Left lung (tissue), 10 donors: Measurements from ENCODE around the gene CENPS. TPM values are rescaled to one million over a fixed set of nuclear protein-coding genes. Genes with fewer than 3 reads are reported as not detected.

Experiments used
- ATAC-seq: fragments of 200-7000 bp; cut with Tn5 transposase; one replicate; pipeline ENCODE4 v1.9.1; 2020; ENCODE audit warnings: moderate library complexity
- DNase-seq, 4 donors: peaks; one replicate each; pipeline ENCODE4 v3.0.0-alpha.2; 2013 to 2020
- H3K27ac ChIP-seq, 2 donors: fragments of 200-600 bp; sonication (generic) in 1 of 2; one replicate each; pipeline versions ENCODE4 v1.5.0 to v1.8.0; 2020 to 2021
- H3K27me3 ChIP-seq, 2 donors: fragments of 200-600 bp; sonication (generic) in 1 of 2; one replicate each; pipeline versions ENCODE4 v1.5.0 to v1.8.0; 2020 to 2021
- H3K36me3 ChIP-seq, 2 donors: fragments of 200-600 bp; sonication (generic) in 1 of 2; one replicate each; pipeline versions ENCODE4 v1.5.0 to v1.8.0; 2020 to 2021
- H3K4me1 ChIP-seq, 2 donors: fragments of 200-600 bp; one replicate each; pipeline ENCODE4 v1.8.0; 2021
- H3K4me3 ChIP-seq, 2 donors: fragments of 200-600 bp; sonication (generic) in 1 of 2; one replicate each; pipeline versions ENCODE4 v1.5.0 to v1.8.0; 2020 to 2021; ENCODE audit warnings: mild to moderate bottlenecking in 1 of 2
- H3K9me3 ChIP-seq, 2 donors: fragments of 200-600 bp; sonication (generic) in 1 of 2; one replicate each; pipeline versions ENCODE4 v1.5.0 to v1.8.0; 2020 to 2021
- intact Hi-C, 2 donors: fragments of 100-400 bp; cut with DNase I; formaldehyde crosslinking; loops; one replicate each; pipeline versions ENCODE4 v1.11.2 to v1.14.2; 2022
- polyA plus RNA-seq, 6 donors: library from polyadenylated mRNA; unstranded; fragments of 120-200 nt; gene quantifications; one replicate each; pipeline ENCODE4 v1.2.1, GENCODE V29; 2013; ENCODE audit not compliant: insufficient read length in 6 of 6
- total RNA-seq, 2 donors: library from RNA; stranded (reverse); fragmentation: NEBNext Ultra II Directional; extraction: Animal tissue kit (Norgen Biotek cat#: 25700); gene quantifications; one replicate each; pipeline ENCODE4 v1.2.1, GENCODE V29; 2021
- TF ChIP-seq, protein P1 (sequence below), 2 donors: fragments of 200-600 bp; sonication (generic) in 1 of 2; IDR thresholded peaks; one replicate each; pipeline versions ENCODE4 v1.5.0 to v1.8.0; 2021; ENCODE audit warnings: antibody characterized with exemption in 2 of 2
- donor health status: DM: no; HTN: yes; CAD: no.
- donor health status: DM: no; HTN: no; CAD: no.

Gene CENPS
- total and polyA plus RNA-seq, 8 donors, result 13.5 to 23.1 (median 20.9) TPM

- no peak overlapping the region for H3K4me3 ChIP-seq
- DNase-seq (no peak), ATAC-seq (no peak)
- TF ChIP-seq, protein P1, sequence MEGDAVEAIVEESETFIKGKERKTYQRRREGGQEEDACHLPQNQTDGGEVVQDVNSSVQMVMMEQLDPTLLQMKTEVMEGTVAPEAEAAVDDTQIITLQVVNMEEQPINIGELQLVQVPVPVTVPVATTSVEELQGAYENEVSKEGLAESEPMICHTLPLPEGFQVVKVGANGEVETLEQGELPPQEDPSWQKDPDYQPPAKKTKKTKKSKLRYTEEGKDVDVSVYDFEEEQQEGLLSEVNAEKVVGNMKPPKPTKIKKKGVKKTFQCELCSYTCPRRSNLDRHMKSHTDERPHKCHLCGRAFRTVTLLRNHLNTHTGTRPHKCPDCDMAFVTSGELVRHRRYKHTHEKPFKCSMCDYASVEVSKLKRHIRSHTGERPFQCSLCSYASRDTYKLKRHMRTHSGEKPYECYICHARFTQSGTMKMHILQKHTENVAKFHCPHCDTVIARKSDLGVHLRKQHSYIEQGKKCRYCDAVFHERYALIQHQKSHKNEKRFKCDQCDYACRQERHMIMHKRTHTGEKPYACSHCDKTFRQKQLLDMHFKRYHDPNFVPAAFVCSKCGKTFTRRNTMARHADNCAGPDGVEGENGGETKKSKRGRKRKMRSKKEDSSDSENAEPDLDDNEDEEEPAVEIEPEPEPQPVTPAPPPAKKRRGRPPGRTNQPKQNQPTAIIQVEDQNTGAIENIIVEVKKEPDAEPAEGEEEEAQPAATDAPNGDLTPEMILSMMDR (IDR thresholded peaks at IDR 0.05), result no peak
- no peaks in the 10 kb centered on the region for H3K4me1 ChIP-seq
- H3K27ac ChIP-seq, result no peak overlapping the region
- H3K9me3 ChIP-seq, result no peaks in the 10 kb centered on the region
- intact Hi-C loops, result no loop called here
- H3K27me3 ChIP-seq, result no peaks in the 10 kb centered on the region
- H3K36me3 ChIP-seq, result peaks cover 0 to 14% of the 10 kb centered on the region in 2 donors
Measured at GRCh38 chr1:10444248-10444647, 14.0 kb downstream of the CENPS start.

- intact Hi-C loops, result no loop called here
- Histone ChIP-seq H3K36me3 (peaks cover 0 to 14% of the 10 kb centered on the region in 2 donors), H3K9me3 (no peaks in the 10 kb centered on the region), H3K4me1 (no peaks in the 10 kb centered on the region), H3K27ac (no peak overlapping the region), H3K4me3 (no peak overlapping the region), H3K27me3 (no peaks in the 10 kb centered on the region)
- DNase-seq (no peak), ATAC-seq (no peak)
- TF ChIP-seq, protein P1 (IDR thresholded peaks at IDR 0.05), result no peak
Measured at GRCh38 chr1:10444795-10445397, 14.7 kb downstream of the CENPS start.

- Histone ChIP-seq H3K9me3 (no peaks in the 10 kb centered on the region), H3K4me1 (peaks cover 0 to 5% of the 10 kb centered on the region in 2 donors), H3K27me3 (peaks cover 0 to 9% of the 10 kb centered on the region in 2 donors), H3K36me3 (peaks cover 0 to 3% of the 10 kb centered on the region in 2 donors), H3K4me3 (no peak overlapping the region), H3K27ac (no peak overlapping the region)
- intact Hi-C loops, result no loop called here
- TF ChIP-seq, protein P1 (IDR thresholded peaks at IDR 0.05), result no peak
- DNase-seq, result no peak
- ATAC-seq, result no peak
Measured at GRCh38 chr1:10446790-10447422, 16.7 kb downstream of the CENPS start.

DNA sequence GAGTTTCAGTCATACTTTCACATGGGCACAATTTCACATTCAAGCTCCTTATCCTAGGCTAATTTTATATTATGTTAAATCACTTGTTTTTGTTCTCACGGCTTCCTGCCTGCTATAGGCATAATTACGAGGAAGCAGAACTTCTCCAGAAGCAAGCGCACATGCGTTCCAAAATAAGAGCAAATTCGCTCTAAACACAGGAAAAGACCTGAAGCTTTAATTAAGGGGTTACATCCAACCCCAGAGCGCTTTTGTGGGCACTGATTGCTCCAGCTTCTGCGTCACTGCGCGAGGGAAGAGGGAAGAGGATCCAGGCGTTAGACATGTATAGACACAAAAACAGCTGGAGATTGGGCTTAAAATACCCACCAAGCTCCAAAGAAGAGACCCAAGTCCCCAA is 19.5 kb downstream of the CENPS start, which contains the start of gene CORT:
Gene CORT, plus strand, starts transcription at position 281 of the 400 bp plus-strand sequence. CDS start 193 bp downstream, outside the sequence.
- Histone ChIP-seq H3K27ac (no peak within 1 kb of the TSS), H3K4me1 (peaks cover 0 to 6% of the 10 kb centered on the region in 2 donors), H3K27me3 (peaks cover 0 to 9% of the 10 kb centered on the region in 2 donors), H3K9me3 (peaks cover 0 to 1% of the 10 kb centered on the region in 2 donors), H3K4me3 (no peak within 1 kb of the TSS), H3K36me3 (no peaks in the 10 kb centered on the region)
- intact Hi-C loops, result no loop called here
- ATAC-seq (no peak), DNase-seq (no peak)
- TF ChIP-seq, protein P1 (IDR thresholded peaks at IDR 0.05), result no peak

DNA sequence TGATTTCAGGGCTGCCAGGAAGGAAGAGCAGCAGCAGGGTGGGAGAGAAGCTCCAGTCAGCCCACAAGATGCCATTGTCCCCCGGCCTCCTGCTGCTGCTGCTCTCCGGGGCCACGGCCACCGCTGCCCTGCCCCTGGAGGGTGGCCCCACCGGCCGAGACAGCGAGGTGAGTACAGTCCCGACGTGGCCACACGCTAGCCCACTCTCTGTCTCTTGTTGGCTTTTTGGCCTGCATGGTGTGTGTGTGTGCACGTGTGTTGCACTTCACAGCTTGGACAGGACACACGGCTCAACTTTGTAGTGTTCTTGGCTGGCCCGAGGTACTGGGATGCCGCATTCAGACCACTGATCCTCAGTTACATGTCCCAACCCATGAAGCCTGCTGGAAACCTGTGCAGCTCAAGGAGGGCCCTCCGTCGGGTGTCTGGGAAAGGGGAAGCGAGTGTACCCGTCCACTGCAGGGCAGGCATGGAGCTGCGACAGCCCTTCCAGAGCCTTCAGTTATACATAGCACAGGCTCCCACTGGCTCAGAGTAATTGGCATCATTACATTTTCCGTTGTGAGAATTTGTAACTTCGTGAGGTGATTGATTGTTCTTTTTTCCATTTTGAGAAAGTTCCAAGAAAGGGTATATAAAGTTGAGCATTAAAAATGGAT is 20.1 kb downstream of the CENPS start:
- DNase-seq, result no peak
- H3K27ac ChIP-seq, result no peak overlapping the region
- peaks cover 0 to 2% of the 10 kb centered on the region in 2 donors for H3K9me3 ChIP-seq

More for the DNA sequence above, 20.1 kb downstream of the CENPS start:
- intact Hi-C loops, result no loop called here
- TF ChIP-seq, protein P1 (IDR thresholded peaks at IDR 0.05), result no peak
- Histone ChIP-seq H3K4me3 (no peak overlapping the region), H3K27me3 (peaks cover 0 to 9% of the 10 kb centered on the region in 2 donors), H3K4me1 (peaks cover 0 to 6% of the 10 kb centered on the region in 2 donors), H3K36me3 (no peaks in the 10 kb centered on the region)
- no peak for ATAC-seq
